SK-N-SH treated with all-trans-retinoic acid at 6 μM for 48 hours (cell line): ENCODE measurements around the gene TMPRSS4.

Experiments
- ATAC-seq: fragments of 200-7000 bp; cut with Tn5 transposase; 3 replicates; pipeline ENCODE4 v1.9.1; 2020; ENCODE audit warnings: mild to moderate bottlenecking, moderate library complexity
- BACH2 ChIP-seq: fragments of 250-450 bp; sonication (Bioruptor Pico); IDR thresholded peaks from 2 replicates; pipeline ENCODE4 v1.9.0; 2021; ENCODE audit warnings: mild to moderate bottlenecking, borderline replicate concordance
- CSDC2 ChIP-seq: fragments of 250-450 bp; sonication (Bioruptor Pico); IDR thresholded peaks from 2 replicates; pipeline ENCODE4 v1.5.0; 2020; ENCODE audit warnings: mild to moderate bottlenecking, moderate library complexity
- ESRRG ChIP-seq: fragments of 250-450 bp; sonication (Bioruptor Pico); IDR thresholded peaks from 2 replicates; pipeline ENCODE4 v1.6.1; 2021; ENCODE audit warnings: mild to moderate bottlenecking
- GLIS3 ChIP-seq: fragments of 250-450 bp; sonication (Bioruptor Pico); IDR thresholded peaks from 2 replicates; pipeline ENCODE4 v1.5.0; 2020; ENCODE audit warnings: mild to moderate bottlenecking, moderate library complexity
- ISL1 ChIP-seq: fragments of 250-450 bp; sonication (Bioruptor Pico); IDR thresholded peaks from 2 replicates; pipeline ENCODE4 v2.1.2; 2022; ENCODE audit warnings: mild to moderate bottlenecking, moderate library complexity
- OSR1 ChIP-seq: fragments of 250-450 bp; sonication (Bioruptor Pico); IDR thresholded peaks from 2 replicates; pipeline ENCODE4 v1.8.0; 2022; ENCODE audit warnings: moderate library complexity, mild to moderate bottlenecking, inconsistent platforms
- RARB ChIP-seq: fragments of 250-450 bp; sonication (Bioruptor Pico); IDR thresholded peaks from 2 replicates; pipeline ENCODE4 v1.8.0; 2021; ENCODE audit warnings: mild to moderate bottlenecking, moderate library complexity
- SNAI2 ChIP-seq: fragments of 250-450 bp; sonication (Bioruptor Pico); IDR thresholded peaks from 2 replicates; pipeline ENCODE4 v1.5.0; 2020; ENCODE audit warnings: mild to moderate bottlenecking, moderate library complexity
- TCF4 ChIP-seq: fragments of 250-450 bp; sonication (Bioruptor Pico); IDR thresholded peaks from 2 replicates; pipeline ENCODE4 v1.8.0; 2021; ENCODE audit warnings: mild to moderate bottlenecking, moderate library complexity, borderline replicate concordance
- TOX ChIP-seq: fragments of 250-450 bp; sonication (Bioruptor Pico); IDR thresholded peaks from 2 replicates; pipeline ENCODE4 v1.8.0; 2021; ENCODE audit warnings: mild to moderate bottlenecking, moderate library complexity, borderline replicate concordance
- ZFP3 ChIP-seq: fragments of 250-450 bp; sonication (Bioruptor Pico); IDR thresholded peaks from 2 replicates; pipeline ENCODE4 v1.5.0; 2020; ENCODE audit warnings: mild to moderate bottlenecking, moderate library complexity
- ZFP30 ChIP-seq: fragments of 450-650 bp; formaldehyde crosslinking; IDR thresholded peaks from 2 replicates; pipeline ENCODE4 v1.5.0; 2022; ENCODE audit warnings: mild to moderate bottlenecking, moderate library complexity
- ZNF565 ChIP-seq: fragments of 450-650 bp; formaldehyde crosslinking; conservative IDR thresholded peaks from 2 replicates; pipeline ENCODE4 v1.5.0; 2020; ENCODE audit warnings: low read depth, mild to moderate bottlenecking, moderate library complexity
- ZNF70 ChIP-seq: fragments of 450-650 bp; formaldehyde crosslinking; IDR thresholded peaks from 2 replicates; pipeline ENCODE4 v1.5.0; 2020; ENCODE audit warnings: mild to moderate bottlenecking, moderate library complexity
- ZNF8 ChIP-seq: fragments of 450-650 bp; formaldehyde crosslinking; IDR thresholded peaks from 2 replicates; pipeline ENCODE4 v1.5.0; 2020; ENCODE audit warnings: mild to moderate bottlenecking, moderate library complexity
- TF ChIP-seq, protein P1 (sequence below): fragments of 250-450 bp; sonication (Bioruptor Pico); IDR thresholded peaks from 2 replicates; pipeline ENCODE4 v1.8.0; 2020; ENCODE audit warnings: mild to moderate bottlenecking, moderate library complexity, borderline replicate concordance
- TF ChIP-seq, protein P2 (sequence below): fragments of 250-450 bp; sonication (Bioruptor Pico); IDR thresholded peaks from 2 replicates; pipeline ENCODE4 v1.5.1; 2020; ENCODE audit warnings: low read depth, mild to moderate bottlenecking, moderate library complexity
- TF ChIP-seq, protein P3 (sequence below): fragments of 250-450 bp; sonication (Bioruptor Pico); IDR thresholded peaks from 2 replicates; pipeline ENCODE4 v1.5.1; 2021; ENCODE audit warnings: mild to moderate bottlenecking, moderate library complexity
- TF ChIP-seq, protein P4 (sequence below): fragments of 250-450 bp; sonication (Bioruptor Pico); IDR thresholded peaks from 2 replicates; pipeline ENCODE4 v1.8.0; 2021; ENCODE audit warnings: low read depth, mild to moderate bottlenecking, moderate library complexity, borderline replicate concordance

TMPRSS4 gene

GRCh38 chr11:118156531-118157185 lies 79.8 kb downstream of the TMPRSS4 start:
- TF ChIP-seq RARB (CRISPR knock-in tag) (no peak), ZFP3 (CRISPR knock-in tag) (peak; percentile 61; the same call in 1 of the 2 replicates)
- ATAC-seq, result no peak

DNA sequence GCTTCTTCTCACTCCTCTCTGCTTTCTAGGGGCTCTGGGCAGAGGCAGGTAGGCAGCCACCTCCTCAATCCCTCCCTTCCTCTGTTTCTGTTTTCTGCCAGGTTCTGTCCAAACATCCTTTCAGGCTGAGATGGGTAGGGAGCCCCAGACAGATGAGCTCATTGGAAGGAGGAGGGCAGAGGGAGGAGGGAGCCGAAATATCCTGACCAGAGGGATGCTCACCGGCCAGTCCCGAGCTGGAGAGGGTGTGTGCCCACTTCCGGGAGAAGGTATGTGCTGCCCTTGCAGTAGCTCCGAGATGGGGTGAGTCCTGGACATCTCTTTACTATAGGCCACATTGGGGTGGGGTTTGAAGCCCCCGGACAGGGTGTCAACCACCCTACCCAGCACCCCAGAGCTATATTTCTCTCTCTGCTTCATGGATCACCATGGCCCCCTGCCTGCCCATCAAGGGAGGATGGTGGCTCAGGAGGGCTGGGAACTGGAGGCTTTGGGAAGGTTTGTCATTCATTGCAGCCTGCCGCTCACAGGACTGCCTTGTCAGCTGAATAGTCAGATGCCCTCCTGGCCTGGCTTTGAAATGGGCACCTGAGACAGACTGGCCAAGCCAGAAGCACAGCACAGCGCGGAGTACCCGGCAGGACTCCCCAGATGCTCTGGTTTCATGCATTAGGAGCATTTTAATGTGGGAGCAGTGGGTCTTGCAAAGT lies 80.5 kb downstream of the TMPRSS4 start:
- TF ChIP-seq ISL1 (CRISPR knock-in tag) (no peak), TOX (CRISPR knock-in tag) (no peak), GLIS3 (no peak), OSR1 (CRISPR knock-in tag) (no peak), ZFP30 (no peak), ZFP3 (CRISPR knock-in tag) (no peak)
- ATAC-seq, result no peak

- TF ChIP-seq TOX (CRISPR knock-in tag) (no peak), ESRRG (CRISPR knock-in tag) (no peak), OSR1 (CRISPR knock-in tag) (no peak)
- TF ChIP-seq, protein P1, sequence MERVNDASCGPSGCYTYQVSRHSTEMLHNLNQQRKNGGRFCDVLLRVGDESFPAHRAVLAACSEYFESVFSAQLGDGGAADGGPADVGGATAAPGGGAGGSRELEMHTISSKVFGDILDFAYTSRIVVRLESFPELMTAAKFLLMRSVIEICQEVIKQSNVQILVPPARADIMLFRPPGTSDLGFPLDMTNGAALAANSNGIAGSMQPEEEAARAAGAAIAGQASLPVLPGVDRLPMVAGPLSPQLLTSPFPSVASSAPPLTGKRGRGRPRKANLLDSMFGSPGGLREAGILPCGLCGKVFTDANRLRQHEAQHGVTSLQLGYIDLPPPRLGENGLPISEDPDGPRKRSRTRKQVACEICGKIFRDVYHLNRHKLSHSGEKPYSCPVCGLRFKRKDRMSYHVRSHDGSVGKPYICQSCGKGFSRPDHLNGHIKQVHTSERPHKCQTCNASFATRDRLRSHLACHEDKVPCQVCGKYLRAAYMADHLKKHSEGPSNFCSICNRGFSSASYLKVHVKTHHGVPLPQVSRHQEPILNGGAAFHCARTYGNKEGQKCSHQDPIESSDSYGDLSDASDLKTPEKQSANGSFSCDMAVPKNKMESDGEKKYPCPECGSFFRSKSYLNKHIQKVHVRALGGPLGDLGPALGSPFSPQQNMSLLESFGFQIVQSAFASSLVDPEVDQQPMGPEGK (CRISPR knock-in tag), result no peak
These were observed 84.9 kb downstream of the TMPRSS4 start for GRCh38 chr11:118161786-118162185.

GRCh38 chr11:118162846-118163245 lies 86.0 kb downstream of the TMPRSS4 start:
- TF ChIP-seq OSR1 (CRISPR knock-in tag) (no peak), CSDC2 (no peak), SNAI2 (CRISPR knock-in tag) (no peak), TCF4 (CRISPR knock-in tag) (no peak)
- TF ChIP-seq, protein P2, sequence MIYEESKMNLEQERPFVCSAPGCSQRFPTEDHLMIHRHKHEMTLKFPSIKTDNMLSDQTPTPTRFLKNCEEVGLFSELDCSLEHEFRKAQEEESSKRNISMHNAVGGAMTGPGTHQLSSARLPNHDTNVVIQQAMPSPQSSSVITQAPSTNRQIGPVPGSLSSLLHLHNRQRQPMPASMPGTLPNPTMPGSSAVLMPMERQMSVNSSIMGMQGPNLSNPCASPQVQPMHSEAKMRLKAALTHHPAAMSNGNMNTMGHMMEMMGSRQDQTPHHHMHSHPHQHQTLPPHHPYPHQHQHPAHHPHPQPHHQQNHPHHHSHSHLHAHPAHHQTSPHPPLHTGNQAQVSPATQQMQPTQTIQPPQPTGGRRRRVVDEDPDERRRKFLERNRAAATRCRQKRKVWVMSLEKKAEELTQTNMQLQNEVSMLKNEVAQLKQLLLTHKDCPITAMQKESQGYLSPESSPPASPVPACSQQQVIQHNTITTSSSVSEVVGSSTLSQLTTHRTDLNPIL, result no peak

More at GRCh38 chr11:118161786-118162185, 84.9 kb downstream of the TMPRSS4 start:
- no peak for ATAC-seq

DNA sequence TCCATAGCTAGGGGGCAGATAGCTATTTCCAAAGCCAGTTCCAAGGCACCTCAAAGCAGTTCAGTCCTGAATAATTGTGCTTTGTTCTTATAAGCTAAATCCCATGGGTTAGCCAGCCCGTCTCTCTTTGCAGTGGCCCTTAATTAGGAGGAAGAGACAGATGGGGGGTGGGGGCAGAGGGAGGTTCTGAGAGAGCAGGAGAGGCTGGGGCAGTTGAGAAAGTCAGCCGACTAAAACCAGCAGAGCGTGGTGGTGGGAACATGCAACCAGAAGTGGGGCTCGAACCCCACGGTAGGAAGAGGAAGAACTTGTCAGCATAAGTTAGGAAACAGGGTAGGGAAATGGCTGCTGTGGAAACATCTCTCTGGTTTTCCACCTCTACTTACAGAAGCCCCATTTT lies 86.6 kb downstream of the TMPRSS4 start:
- no peak for ATAC-seq
- TF ChIP-seq ESRRG (CRISPR knock-in tag) (no peak), ZNF70 (CRISPR knock-in tag) (no peak), SNAI2 (CRISPR knock-in tag) (no peak), BACH2 (CRISPR knock-in tag) (no peak), ZNF8 (CRISPR knock-in tag) (no peak), CSDC2 (no peak), TCF4 (CRISPR knock-in tag) (no peak), OSR1 (CRISPR knock-in tag) (no peak), ZFP3 (CRISPR knock-in tag) (no peak), RARB (CRISPR knock-in tag) (no peak), ZFP30 (no peak), TOX (CRISPR knock-in tag) (no peak), ZNF565 (CRISPR knock-in tag) (no peak)
- TF ChIP-seq, protein P3, sequence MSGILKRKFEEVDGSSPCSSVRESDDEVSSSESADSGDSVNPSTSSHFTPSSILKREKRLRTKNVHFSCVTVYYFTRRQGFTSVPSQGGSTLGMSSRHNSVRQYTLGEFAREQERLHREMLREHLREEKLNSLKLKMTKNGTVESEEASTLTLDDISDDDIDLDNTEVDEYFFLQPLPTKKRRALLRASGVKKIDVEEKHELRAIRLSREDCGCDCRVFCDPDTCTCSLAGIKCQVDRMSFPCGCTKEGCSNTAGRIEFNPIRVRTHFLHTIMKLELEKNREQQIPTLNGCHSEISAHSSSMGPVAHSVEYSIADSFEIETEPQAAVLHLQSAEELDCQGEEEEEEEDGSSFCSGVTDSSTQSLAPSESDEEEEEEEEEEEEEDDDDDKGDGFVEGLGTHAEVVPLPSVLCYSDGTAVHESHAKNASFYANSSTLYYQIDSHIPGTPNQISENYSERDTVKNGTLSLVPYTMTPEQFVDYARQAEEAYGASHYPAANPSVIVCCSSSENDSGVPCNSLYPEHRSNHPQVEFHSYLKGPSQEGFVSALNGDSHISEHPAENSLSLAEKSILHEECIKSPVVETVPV (CRISPR knock-in tag), result no peak
- TF ChIP-seq, protein P4, sequence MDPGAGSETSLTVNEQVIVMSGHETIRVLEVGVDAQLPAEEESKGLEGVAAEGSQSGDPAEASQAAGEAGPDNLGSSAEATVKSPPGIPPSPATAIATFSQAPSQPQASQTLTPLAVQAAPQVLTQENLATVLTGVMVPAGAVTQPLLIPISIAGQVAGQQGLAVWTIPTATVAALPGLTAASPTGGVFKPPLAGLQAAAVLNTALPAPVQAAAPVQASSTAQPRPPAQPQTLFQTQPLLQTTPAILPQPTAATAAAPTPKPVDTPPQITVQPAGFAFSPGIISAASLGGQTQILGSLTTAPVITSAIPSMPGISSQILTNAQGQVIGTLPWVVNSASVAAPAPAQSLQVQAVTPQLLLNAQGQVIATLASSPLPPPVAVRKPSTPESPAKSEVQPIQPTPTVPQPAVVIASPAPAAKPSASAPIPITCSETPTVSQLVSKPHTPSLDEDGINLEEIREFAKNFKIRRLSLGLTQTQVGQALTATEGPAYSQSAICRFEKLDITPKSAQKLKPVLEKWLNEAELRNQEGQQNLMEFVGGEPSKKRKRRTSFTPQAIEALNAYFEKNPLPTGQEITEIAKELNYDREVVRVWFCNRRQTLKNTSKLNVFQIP, result no peak
- TF ChIP-seq, protein P2, result no peak

More at GRCh38 chr11:118162846-118163245, 86.0 kb downstream of the TMPRSS4 start:
- ATAC-seq, result no peak
